ENCODE data around the gene PSMC5.

Gene PSMC5

GRCh38 chr17:63820963-63821561 is 6.2 kb upstream of the PSMC5 start:
- no peak for DNase-seq (ENCODE audit: low spot score)

- no peak for DNase-seq (ENCODE audit: low spot score)
These were observed 5.4 kb upstream of the PSMC5 start for GRCh38 chr17:63821804-63822203.

- DNase-seq (ENCODE audit: low spot score): no peak
These were observed 4.7 kb upstream of the PSMC5 start for GRCh38 chr17:63822537-63822936.

- no peak for DNase-seq (ENCODE audit: low spot score)
These were observed 3.4 kb upstream of the PSMC5 start for GRCh38 chr17:63823659-63824331.

GRCh38 chr17:63824362-63824761 is 2.9 kb upstream of the PSMC5 start:
- no peak for DNase-seq (ENCODE audit: low spot score)

- no peak for DNase-seq (ENCODE audit: low spot score)
These were observed 696 bp upstream of the PSMC5 start for GRCh38 chr17:63826468-63827001.

GRCh38 chr17:63827801-63828221 is 580 bp downstream of the PSMC5 start:
- no peak for DNase-seq (ENCODE audit: low spot score)

- no peak for DNase-seq (ENCODE audit: low spot score)
These were observed 1.7 kb downstream of the PSMC5 start for GRCh38 chr17:63828936-63829335.

GRCh38 chr17:63830278-63830677 is 3.0 kb downstream of the PSMC5 start:
- no peak for DNase-seq (ENCODE audit: low spot score)

GRCh38 chr17:63830904-63831491 is 3.8 kb downstream of the PSMC5 start:
- DNase-seq (ENCODE audit: low spot score): no peak

GRCh38 chr17:63831505-63831904 is 4.3 kb downstream of the PSMC5 start:
- DNase-seq (ENCODE audit: low spot score): no peak

- no peak for DNase-seq (ENCODE audit: low spot score)
These were observed 4.8 kb downstream of the PSMC5 start for GRCh38 chr17:63832014-63832413.

GRCh38 chr17:63832455-63832854 is 5.2 kb downstream of the PSMC5 start:
- no peak for DNase-seq (ENCODE audit: low spot score)

- no peak for DNase-seq (ENCODE audit: low spot score)
These were observed 6.0 kb downstream of the PSMC5 start for GRCh38 chr17:63833026-63833740.

- no peak for DNase-seq (ENCODE audit: low spot score)
These were observed 6.6 kb downstream of the PSMC5 start for GRCh38 chr17:63833741-63834373.

- DNase-seq (ENCODE audit: low spot score): peak; percentile 85
These were observed 7.4 kb downstream of the PSMC5 start for GRCh38 chr17:63834431-63835166.

- no peak for DNase-seq (ENCODE audit: low spot score)
These were observed 8.0 kb downstream of the PSMC5 start for GRCh38 chr17:63835167-63835720.

GRCh38 chr17:63836811-63837210 is 9.6 kb downstream of the PSMC5 start:
- no peak for DNase-seq (ENCODE audit: low spot score)

GRCh38 chr17:63837480-63837879 is 10.2 kb downstream of the PSMC5 start:
- DNase-seq (ENCODE audit: low spot score): no peak

- DNase-seq (ENCODE audit: low spot score): no peak
These were observed 10.8 kb downstream of the PSMC5 start for GRCh38 chr17:63837962-63838600.
